Mononuclear cell (primary cell): ENCODE results near the gene AGPS. TPM values are rescaled to one million over a fixed set of nuclear protein-coding genes. Genes with fewer than 3 reads are reported as not detected.

Experiments
- H3K27me3 ChIP-seq: 2 replicates; pipeline ENCODE4 v1.6.0; 2011; ENCODE audit warnings: low read length, control low read depth; ENCODE audit not compliant: insufficient read depth
- H3K4me1 ChIP-seq: 2 replicates; pipeline ENCODE4 v1.5.1; 2011; ENCODE audit warnings: mild to moderate bottlenecking, low read length, control low read depth; ENCODE audit not compliant: insufficient read depth
- H3K4me3 ChIP-seq: 2 replicates; pipeline ENCODE4 v1.5.1; 2011; ENCODE audit warnings: mild to moderate bottlenecking, low read length, moderate library complexity
- H3K9me3 ChIP-seq: 2 replicates; pipeline ENCODE4 v1.5.1; 2011; ENCODE audit warnings: low read depth, mild to moderate bottlenecking, control low read depth, low read length
- total RNA-seq: library from RNA; depleted of rRNA; stranded (reverse); fragments of >200 nt; gene quantifications from one replicate; pipeline ENCODE4 v1.2.3, GENCODE V29; 2012

Gene AGPS
- total RNA-seq, 1 donor, result 23.6 TPM

DNA sequence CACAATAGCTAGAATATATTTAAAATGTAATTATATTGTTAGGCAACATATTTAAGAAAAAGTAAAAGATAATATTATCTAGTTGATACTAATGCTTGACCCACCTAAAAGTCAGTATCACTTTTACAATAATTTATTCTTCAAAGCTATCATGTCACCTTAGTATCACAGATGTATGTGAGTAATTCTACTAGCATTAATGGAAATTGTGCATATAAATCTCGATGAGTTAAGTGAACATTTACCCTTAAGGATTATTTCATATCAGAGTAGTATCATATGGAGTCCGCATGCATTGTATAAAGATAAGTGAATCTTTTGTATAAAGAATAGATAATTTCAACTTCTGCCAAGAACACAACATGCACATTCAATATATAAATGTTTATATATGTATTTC, 103.4 kb downstream of the AGPS start:
- no peaks in the 10 kb centered on the region for H3K27me3 ChIP-seq
- no peak overlapping the region for H3K4me3 ChIP-seq
- no peaks in the 10 kb centered on the region for H3K9me3 ChIP-seq
- H3K4me1 ChIP-seq, result no peaks in the 10 kb centered on the region

DNA sequence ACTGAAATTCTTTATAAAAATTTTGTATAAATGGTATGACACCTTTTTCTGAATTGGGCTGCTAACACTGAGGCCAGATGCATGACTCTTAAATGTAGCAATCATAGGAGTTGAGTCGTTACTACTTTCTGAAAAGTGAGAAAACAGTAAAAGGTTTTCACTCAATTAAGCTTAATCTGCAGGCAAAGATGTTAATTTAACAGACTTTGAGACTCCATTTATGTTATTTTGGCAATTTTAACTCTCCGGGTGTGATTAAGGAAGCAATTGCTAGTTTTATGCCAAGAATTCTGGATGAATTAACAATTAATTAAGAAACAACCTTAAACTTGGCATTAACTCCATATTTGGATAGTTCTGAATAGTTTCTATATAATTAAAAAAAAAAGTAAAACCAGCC, 104.3 kb downstream of the AGPS start:
- H3K9me3 ChIP-seq, result no peaks in the 10 kb centered on the region
- no peak overlapping the region for H3K4me3 ChIP-seq
- H3K4me1 ChIP-seq, result no peaks in the 10 kb centered on the region
- H3K27me3 ChIP-seq, result no peaks in the 10 kb centered on the region

DNA sequence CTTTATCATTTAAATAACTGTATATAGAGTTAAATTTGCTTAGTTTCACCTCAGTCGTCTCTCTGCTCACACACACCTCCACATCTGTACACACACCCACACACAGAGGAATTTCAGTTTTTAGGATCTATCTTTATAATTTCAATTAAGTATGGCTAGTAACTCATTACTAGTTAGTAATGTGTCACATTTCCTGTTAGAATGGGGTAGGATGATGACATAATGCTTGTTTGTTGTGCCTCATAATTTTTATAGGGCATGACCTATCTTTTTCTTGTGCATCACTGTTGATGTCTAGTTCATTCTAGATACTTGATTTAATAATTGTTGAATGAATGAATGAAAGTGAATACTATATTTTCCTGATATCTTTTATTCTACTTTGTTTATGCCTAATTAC, 108.6 kb downstream of the AGPS start:
- Histone ChIP-seq H3K27me3 (no peaks in the 10 kb centered on the region), H3K4me3 (no peak overlapping the region), H3K9me3 (no peaks in the 10 kb centered on the region), H3K4me1 (no peaks in the 10 kb centered on the region)

DNA sequence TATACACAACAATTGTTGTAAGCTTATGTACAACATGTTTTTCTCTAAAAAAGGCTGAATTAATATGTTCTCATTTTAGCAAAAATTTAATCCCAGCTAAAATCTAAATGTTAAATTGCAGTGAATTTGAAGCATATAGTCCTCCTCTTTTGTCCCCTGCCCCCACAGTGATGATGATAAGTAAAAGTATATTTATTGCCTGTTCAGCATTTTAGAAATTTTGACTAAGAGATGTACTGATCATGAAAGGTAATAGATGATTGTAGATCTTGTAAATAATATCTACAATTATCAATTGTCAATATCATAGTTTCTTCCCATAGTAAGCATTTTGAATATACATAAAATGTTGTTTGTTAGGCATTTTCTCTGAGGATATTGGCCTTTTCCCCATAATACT, 113.9 kb downstream of the AGPS start:
- H3K4me1 ChIP-seq, result no peaks in the 10 kb centered on the region
- no peak overlapping the region for H3K4me3 ChIP-seq
- H3K27me3 ChIP-seq, result no peaks in the 10 kb centered on the region
- no peaks in the 10 kb centered on the region for H3K9me3 ChIP-seq

GRCh38 chr2:177506998-177507397, 114.4 kb downstream of the AGPS start:
- no peaks in the 10 kb centered on the region for H3K4me1 ChIP-seq
- no peak overlapping the region for H3K4me3 ChIP-seq
- no peaks in the 10 kb centered on the region for H3K9me3 ChIP-seq
- no peaks in the 10 kb centered on the region for H3K27me3 ChIP-seq

GRCh38 chr2:177516824-177517544, 124.4 kb downstream of the AGPS start:
- Histone ChIP-seq H3K9me3 (no peaks in the 10 kb centered on the region), H3K27me3 (no peaks in the 10 kb centered on the region), H3K4me3 (no peak overlapping the region), H3K4me1 (no peaks in the 10 kb centered on the region)

DNA sequence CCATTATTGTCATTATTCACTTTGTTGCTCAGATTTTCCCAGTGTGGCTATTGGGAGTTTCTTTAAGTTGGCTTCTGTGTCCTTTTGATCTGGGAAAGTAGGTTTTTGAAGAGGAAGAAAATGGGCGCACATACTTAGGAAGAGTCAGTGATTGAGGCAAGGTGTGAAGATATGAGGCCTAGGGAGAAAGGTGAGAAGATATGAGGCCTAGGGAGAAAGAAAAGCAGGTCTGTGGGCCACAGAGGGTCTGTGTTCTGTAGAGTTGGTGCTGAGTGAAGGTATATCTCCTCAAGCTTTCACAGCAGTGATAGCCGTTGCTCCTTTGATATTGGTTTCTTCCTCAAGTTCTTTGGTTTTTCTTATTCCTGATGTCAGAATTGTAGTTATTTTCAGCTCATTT, 126.2 kb downstream of the AGPS start:
- Histone ChIP-seq H3K4me1 (no peaks in the 10 kb centered on the region), H3K9me3 (no peaks in the 10 kb centered on the region), H3K27me3 (no peaks in the 10 kb centered on the region), H3K4me3 (no peak overlapping the region)

GRCh38 chr2:177519534-177520115, 127.1 kb downstream of the AGPS start:
- Histone ChIP-seq H3K9me3 (no peaks in the 10 kb centered on the region), H3K27me3 (no peaks in the 10 kb centered on the region), H3K4me3 (no peak overlapping the region), H3K4me1 (no peaks in the 10 kb centered on the region)

DNA sequence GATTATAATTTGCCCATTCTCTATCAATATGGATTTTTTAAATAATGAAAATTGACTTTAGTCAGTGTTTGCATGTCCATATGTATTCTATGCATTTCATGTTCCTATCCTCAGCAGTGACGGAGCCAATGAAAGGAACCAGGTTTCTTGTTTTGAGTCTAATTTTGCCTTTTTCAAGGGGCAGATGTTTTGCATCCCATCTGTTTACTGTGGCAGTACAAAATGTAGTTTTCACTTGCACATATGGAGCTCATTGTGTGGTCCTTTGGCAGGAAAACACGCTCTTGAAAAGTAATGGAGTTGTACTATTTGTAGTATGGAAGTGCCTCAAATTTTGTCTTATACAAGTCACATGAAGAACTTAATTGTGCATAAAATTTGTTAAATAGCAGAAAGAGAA, 127.8 kb downstream of the AGPS start:
- no peaks in the 10 kb centered on the region for H3K27me3 ChIP-seq
- H3K4me1 ChIP-seq, result no peaks in the 10 kb centered on the region
- H3K9me3 ChIP-seq, result no peaks in the 10 kb centered on the region
- H3K4me3 ChIP-seq, result no peak overlapping the region

DNA sequence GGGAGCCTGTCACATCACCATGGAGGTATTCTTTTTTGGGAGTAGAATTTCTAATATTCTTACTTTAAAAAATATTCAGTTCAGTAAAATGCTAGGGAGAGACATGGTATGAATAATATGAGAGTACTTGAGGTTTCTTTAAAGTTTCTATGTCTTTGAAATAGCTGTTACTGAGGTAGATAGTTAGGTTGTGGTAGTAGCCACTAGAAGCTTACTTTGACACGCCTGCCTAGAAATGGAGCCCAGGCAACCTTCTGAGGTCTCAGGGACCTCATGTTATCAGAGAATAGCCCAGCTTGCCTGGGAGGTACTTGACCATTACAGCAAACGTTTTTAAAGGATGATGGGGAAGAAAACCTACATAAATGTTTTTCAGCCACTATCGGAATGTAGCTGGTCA, 131.2 kb downstream of the AGPS start:
- Histone ChIP-seq H3K4me1 (no peaks in the 10 kb centered on the region), H3K4me3 (no peak overlapping the region), H3K27me3 (no peaks in the 10 kb centered on the region), H3K9me3 (no peaks in the 10 kb centered on the region)

- Histone ChIP-seq H3K4me3 (no peak overlapping the region), H3K9me3 (no peaks in the 10 kb centered on the region), H3K27me3 (no peaks in the 10 kb centered on the region), H3K4me1 (no peaks in the 10 kb centered on the region)
These were observed 132.9 kb downstream of the AGPS start for GRCh38 chr2:177525351-177525924.

GRCh38 chr2:177528351-177528933, 135.9 kb downstream of the AGPS start:
- no peaks in the 10 kb centered on the region for H3K9me3 ChIP-seq
- no peaks in the 10 kb centered on the region for H3K27me3 ChIP-seq
- no peak overlapping the region for H3K4me3 ChIP-seq
- no peaks in the 10 kb centered on the region for H3K4me1 ChIP-seq

GRCh38 chr2:177529166-177529565, 136.6 kb downstream of the AGPS start:
- no peaks in the 10 kb centered on the region for H3K9me3 ChIP-seq
- H3K4me3 ChIP-seq, result no peak overlapping the region
- H3K27me3 ChIP-seq, result no peaks in the 10 kb centered on the region
- H3K4me1 ChIP-seq, result no peaks in the 10 kb centered on the region

GRCh38 chr2:177530561-177530960, 138.0 kb downstream of the AGPS start:
- H3K4me3 ChIP-seq, result no peak overlapping the region
- H3K9me3 ChIP-seq, result no peaks in the 10 kb centered on the region
- no peaks in the 10 kb centered on the region for H3K4me1 ChIP-seq
- no peaks in the 10 kb centered on the region for H3K27me3 ChIP-seq

- Histone ChIP-seq H3K27me3 (no peaks in the 10 kb centered on the region), H3K9me3 (no peaks in the 10 kb centered on the region), H3K4me3 (no peak overlapping the region), H3K4me1 (no peaks in the 10 kb centered on the region)
These were observed 139.1 kb downstream of the AGPS start for GRCh38 chr2:177531706-177532105.
